Loucy (cell line): Measurements from ENCODE around the gene APEX1.

ENCODE experiments used
- CTCF ChIP-seq: fragments of 200-600 bp; sonication (generic); conservative IDR thresholded peaks from 2 replicates; pipeline ENCODE4 v1.5.1; 2014; ENCODE audit warnings: mild to moderate bottlenecking, antibody characterized with exemption, low read length
- EZH2phosphoT487 ChIP-seq: fragments of 200-600 bp; IDR thresholded peaks from 2 replicates; pipeline ENCODE4 v1.6.1; 2018; ENCODE audit warnings: antibody characterized with exemption, mild to moderate bottlenecking, moderate library complexity, borderline replicate concordance

- no peak for TF ChIP-seq CTCF
- TF ChIP-seq EZH2phosphoT487, result no peak
These were observed 14.6 kb upstream of the APEX1 start for GRCh38 chr14:20440465-20440864.
